G401 (cell line): ENCODE data around the gene ASCL2. TPM values are rescaled to one million over a fixed set of nuclear protein-coding genes. Genes with fewer than 3 reads are reported as not detected.

Source experiments
- DNase-seq: peaks from one replicate; pipeline ENCODE4 v3.0.0-alpha.2; 2015; ENCODE audit warnings: low spot score
- in situ Hi-C: cut with HindIII; loops from 2 replicates; pipeline ENCODE4 v1.10.0; 2016; ENCODE audit warnings: low sequenced_read_pairs, mixed read lengths
- total RNA-seq: library from RNA; depleted of rRNA; stranded (reverse); fragments of >200 nt; shearing (Covaris generic); gene quantifications from 2 replicates; pipeline ENCODE4 v1.2.3, GENCODE V29; 2014

The ASCL2 gene
- total RNA-seq, 1 experiment from 2014 or later: not detected

- no peak for DNase-seq
- in situ Hi-C loops: no loop called here
These were observed 5.0 kb downstream of the ASCL2 start for GRCh38 chr11:2265396-2265795.

- in situ Hi-C loops: no loop called here
- no peak for DNase-seq
These were observed 5.9 kb downstream of the ASCL2 start for GRCh38 chr11:2264366-2265053.

GRCh38 chr11:2263724-2264360 lies 6.5 kb downstream of the ASCL2 start:
- DNase-seq: no peak
- in situ Hi-C loops: no loop called here

- in situ Hi-C loops: no loop called here
- DNase-seq: no peak
These were observed 7.3 kb downstream of the ASCL2 start for GRCh38 chr11:2263071-2263565.

- in situ Hi-C loops: no loop called here
These were observed 7.9 kb downstream of the ASCL2 start for GRCh38 chr11:2262301-2263070.

GRCh38 chr11:2261436-2262230 lies 8.8 kb downstream of the ASCL2 start:
- in situ Hi-C loops: no loop called here
- DNase-seq: no peak

More at GRCh38 chr11:2262301-2263070, 7.9 kb downstream of the ASCL2 start:
- DNase-seq: no peak

GRCh38 chr11:2260491-2261364 lies 9.7 kb downstream of the ASCL2 start:
- no peak for DNase-seq
- in situ Hi-C loops: no loop called here

- in situ Hi-C loops: no loop called here
- DNase-seq: no peak
These were observed 10.4 kb downstream of the ASCL2 start for GRCh38 chr11:2259897-2260451.

GRCh38 chr11:2259466-2259830 lies 10.9 kb downstream of the ASCL2 start:
- no peak for DNase-seq
- in situ Hi-C loops: no loop called here

GRCh38 chr11:2258501-2259465 lies 11.6 kb downstream of the ASCL2 start:
- DNase-seq: no peak
- in situ Hi-C loops: no loop called here

GRCh38 chr11:2256951-2257700 lies 13.3 kb downstream of the ASCL2 start:
- in situ Hi-C loops: no loop called here
- DNase-seq: no peak

GRCh38 chr11:2256293-2256913 lies 14.0 kb downstream of the ASCL2 start:
- in situ Hi-C loops: no loop called here
- no peak for DNase-seq

GRCh38 chr11:2252018-2252417 lies 18.4 kb downstream of the ASCL2 start:
- in situ Hi-C loops: no loop called here
- no peak for DNase-seq

- no peak for DNase-seq
- in situ Hi-C loops: no loop called here
These were observed 19.2 kb downstream of the ASCL2 start for GRCh38 chr11:2251138-2251537.

GRCh38 chr11:2250485-2250884 lies 19.9 kb downstream of the ASCL2 start:
- no peak for DNase-seq
- in situ Hi-C loops: no loop called here

GRCh38 chr11:2250041-2250440 lies 20.3 kb downstream of the ASCL2 start:
- DNase-seq: no peak
- in situ Hi-C loops: no loop called here
